IMR-90 (cell line): ENCODE data around the gene STRA8. TPM values are rescaled to one million over a fixed set of nuclear protein-coding genes. Genes with fewer than 3 reads are reported as not detected.

Source experiments
- ATAC-seq: fragments of 200-7000 bp; cut with Tn5 transposase; 2 replicates; pipeline ENCODE4 v1.9.1; 2020; ENCODE audit warnings: low read depth, mild to moderate bottlenecking, moderate library complexity
- BruUV-seq: library from RNA; stranded (reverse); fragments of 400-500 nt; replicated peaks from 2 replicates; lab custom pipeline; 2021; lab: Mats Ljungman, UMichigan
- CTCF ChIA-PET: fragments of 300-600 bp; formaldehyde crosslinking; extraction: SDS; loops from one replicate; lab custom pipeline; 2021; ENCODE audit warnings: antibody characterized with exemption; lab: Yijun Ruan, JAX
- POLR2A ChIA-PET: fragments of 300-600 bp; sonication (Branson Sonifier 250); formaldehyde crosslinking; loops from one replicate; lab custom pipeline; 2022; ENCODE audit warnings: antibody characterized with exemption; ENCODE audit not compliant: unreplicated experiment; lab: Charles Lee
- DNase-seq: peaks from one replicate; pipeline ENCODE4 v3.0.0; 2013
- H2AFZ ChIP-seq: replicated peaks from 2 replicates; pipeline ENCODE3; 2013; ENCODE audit warnings: low read length, mild to moderate bottlenecking; ENCODE audit not compliant: poor library complexity
- H2AK5ac ChIP-seq: 2 replicates; pipeline ENCODE4 v1.6.1; 2013; ENCODE audit warnings: low read depth, low read length, inconsistent platforms
- H2AK9ac ChIP-seq: replicated peaks from 2 replicates; pipeline ENCODE3; 2013; ENCODE audit warnings: mild to moderate bottlenecking, low read depth, low read length, moderate library complexity; ENCODE audit not compliant: poor library complexity
- H2BK120ac ChIP-seq: 2 replicates; pipeline ENCODE4 v1.6.1; 2013; ENCODE audit warnings: low read depth, low read length, inconsistent platforms
- H2BK15ac ChIP-seq: 3 replicates; pipeline ENCODE4 v1.6.1; 2013; ENCODE audit warnings: low read depth, low read length, inconsistent platforms
- H2BK20ac ChIP-seq: 2 replicates; pipeline ENCODE4 v1.6.1; 2013; ENCODE audit warnings: low read depth, mild to moderate bottlenecking, inconsistent platforms, low read length, moderate library complexity
- H2BK5ac ChIP-seq: 2 replicates; pipeline ENCODE4 v1.6.1; 2013; ENCODE audit warnings: mild to moderate bottlenecking, low read depth, low read length, inconsistent platforms; ENCODE audit not compliant: poor library complexity, severe bottlenecking
- H3K14ac ChIP-seq: replicated peaks from 2 replicates; pipeline ENCODE4 v1.6.1; 2013; ENCODE audit warnings: low read depth, low read length, inconsistent platforms
- H3K18ac ChIP-seq: 2 replicates; pipeline ENCODE4 v1.6.1; 2013; ENCODE audit warnings: low read depth, low read length, control low read depth
- H3K23ac ChIP-seq: 2 replicates; pipeline ENCODE4 v1.6.1; 2013; ENCODE audit warnings: low read depth, low read length, inconsistent platforms
- H3K27ac ChIP-seq: 2 replicates; pipeline ENCODE4 v1.5.1; 2013; ENCODE audit warnings: mild to moderate bottlenecking, control low read depth, low read length; ENCODE audit not compliant: insufficient read depth
- H3K27me3 ChIP-seq: 2 replicates; pipeline ENCODE4 v1.6.1; 2013; ENCODE audit warnings: low read length; ENCODE audit not compliant: control insufficient read depth, insufficient read depth
- H3K36me3 ChIP-seq: 2 replicates; pipeline ENCODE4 v1.6.1; 2013; ENCODE audit warnings: low read length, mixed read lengths; ENCODE audit not compliant: control insufficient read depth, insufficient read depth
- H3K4ac ChIP-seq: 2 replicates; pipeline ENCODE4 v1.6.1; 2013; ENCODE audit warnings: low read depth, low read length, inconsistent platforms
- H3K4me1 ChIP-seq: 2 replicates; pipeline ENCODE4 v1.6.1; 2013; ENCODE audit warnings: low read length, mixed read lengths; ENCODE audit not compliant: control insufficient read depth, insufficient read depth
- H3K4me2 ChIP-seq: 2 replicates; pipeline ENCODE4 v1.6.1; 2013; ENCODE audit warnings: low read depth, mild to moderate bottlenecking, control low read depth, low read length, moderate library complexity
- H3K4me3 ChIP-seq: 2 replicates; pipeline ENCODE4 v1.5.1; 2013; ENCODE audit warnings: low read depth, mild to moderate bottlenecking, control low read depth, low read length, moderate library complexity; ENCODE audit not compliant: insufficient read depth
- H3K56ac ChIP-seq: 2 replicates; pipeline ENCODE4 v1.6.1; 2013; ENCODE audit warnings: low read length, inconsistent platforms; ENCODE audit not compliant: insufficient read depth; ENCODE audit errors: extremely low read depth
- H3K79me1 ChIP-seq, 2 experiments: 2 replicates each; pipeline ENCODE4 v1.6.1; 2013; ENCODE audit warnings: low read length in 2 of 2, inconsistent platforms in 1 of 2, low read depth in 1 of 2
- H3K9ac ChIP-seq: 2 replicates; pipeline ENCODE4 v1.6.1; 2013; ENCODE audit warnings: low read depth, low read length, control low read depth
- H3K9me1 ChIP-seq: 2 replicates; pipeline ENCODE4 v1.6.1; 2013; ENCODE audit warnings: low read length, inconsistent platforms; ENCODE audit not compliant: insufficient read depth
- H3K9me3 ChIP-seq: 2 replicates; pipeline ENCODE4 v1.6.1; 2013; ENCODE audit warnings: low read length; ENCODE audit not compliant: control insufficient read depth, insufficient read depth
- H4K20me1 ChIP-seq: 2 replicates; pipeline ENCODE4 v1.6.1; 2013; ENCODE audit warnings: low read length, inconsistent platforms; ENCODE audit not compliant: insufficient read depth
- H4K5ac ChIP-seq: 2 replicates; pipeline ENCODE4 v1.6.1; 2013; ENCODE audit warnings: mild to moderate bottlenecking, low read depth, low read length, control low read depth
- H4K8ac ChIP-seq, 2 experiments: 2 replicates each; pipeline ENCODE4 v1.6.1; 2013; ENCODE audit warnings: low read depth in 2 of 2, low read length in 2 of 2, control low read depth in 1 of 2, inconsistent platforms in 1 of 2
- H4K91ac ChIP-seq: 2 replicates; pipeline ENCODE4 v1.6.1; 2013; ENCODE audit warnings: low read depth, low read length, inconsistent platforms; ENCODE audit not compliant: insufficient read depth
- BHLHE40 ChIP-seq: fragments of 150-350 bp; IDR thresholded peaks from 2 replicates; pipeline ENCODE4 v1.6.1; 2016; ENCODE audit warnings: mild to moderate bottlenecking, low read depth, low read length
- CEBPB ChIP-seq: IDR thresholded peaks from 2 replicates; pipeline ENCODE4 v1.6.1; 2012; ENCODE audit warnings: low read depth, low read length, improper control_type of control experiment
- CHD1 ChIP-seq: IDR thresholded peaks from 2 replicates; pipeline ENCODE4 v1.6.1; 2012; ENCODE audit warnings: low read depth, low read length, improper control_type of control experiment
- ELK1 ChIP-seq: fragments of 150-350 bp; IDR thresholded peaks from 2 replicates; pipeline ENCODE4 v1.6.1; 2016; ENCODE audit warnings: low read depth, mild to moderate bottlenecking, low read length, moderate library complexity, borderline replicate concordance
- FOS ChIP-seq: fragments of 150-350 bp; IDR thresholded peaks from 2 replicates; pipeline ENCODE4 v1.6.1; 2016; ENCODE audit warnings: low read depth, low read length
- MAFK ChIP-seq: IDR thresholded peaks from 2 replicates; pipeline ENCODE4 v1.6.1; 2012; ENCODE audit warnings: low read depth, low read length, improper control_type of control experiment
- MAZ ChIP-seq: IDR thresholded peaks from 2 replicates; pipeline ENCODE4 v1.6.1; 2012; ENCODE audit warnings: low read depth, mild to moderate bottlenecking, low read length, improper control_type of control experiment, moderate library complexity, borderline replicate concordance
- MXI1 ChIP-seq: IDR thresholded peaks from 2 replicates; pipeline ENCODE4 v1.6.1; 2012; ENCODE audit warnings: low read depth, mild to moderate bottlenecking, low read length, moderate library complexity, borderline replicate concordance
- NFE2L2 ChIP-seq: fragments of 150-350 bp; IDR thresholded peaks from 2 replicates; pipeline ENCODE4 v1.6.1; 2016; ENCODE audit warnings: low read depth, mild to moderate bottlenecking, low read length
- POLR2A ChIP-seq: IDR thresholded peaks from 2 replicates; pipeline ENCODE4 v1.6.1; 2012; ENCODE audit warnings: mild to moderate bottlenecking, low read depth, low read length
- RAD21 ChIP-seq: IDR thresholded peaks from 2 replicates; pipeline ENCODE4 v1.6.1; 2012; ENCODE audit warnings: low read length, improper control_type of control experiment
- RCOR1 ChIP-seq: IDR thresholded peaks from 2 replicates; pipeline ENCODE4 v1.6.1; 2012; ENCODE audit warnings: mild to moderate bottlenecking, low read length, improper control_type of control experiment; ENCODE audit not compliant: insufficient replicate concordance
- RFX5 ChIP-seq: IDR thresholded peaks from 2 replicates; pipeline ENCODE4 v1.8.0; 2012; ENCODE audit warnings: low read depth, mild to moderate bottlenecking, low read length, moderate library complexity
- SMC3 ChIP-seq: fragments of 150-350 bp; IDR thresholded peaks from 2 replicates; pipeline ENCODE4 v1.6.1; 2016; ENCODE audit warnings: low read depth, mild to moderate bottlenecking, antibody characterized with exemption, low read length, moderate library complexity
- USF2 ChIP-seq: fragments of 150-350 bp; IDR thresholded peaks from 2 replicates; pipeline ENCODE4 v1.6.1; 2017; ENCODE audit warnings: mild to moderate bottlenecking, antibody characterized with exemption, low read length, low read depth
- WGBS, 2 experiments: methylation state at CpG; one replicate each; pipeline versions ENCODE4 v1.1.5 to v1.1.7; 2013; ENCODE audit warnings: missing lambda C conversion rate in 2 of 2; ENCODE audit not compliant: insufficient read length in 1 of 2; ENCODE audit errors: extremely low coverage in 2 of 2; 5-methylcytosine and 5-hydroxymethylcytosine counted together
- dilution Hi-C: fragments of 300-500 bp; cut with HindIII; formaldehyde crosslinking; loops from one replicate; pipeline ENCODE4 v1.14.3; 2018; ENCODE audit warnings: low sequenced_read_pairs; ENCODE audit not compliant: unreplicated experiment
- in situ Hi-C: fragments of 300-500 bp; cut with MboI; formaldehyde crosslinking; loops from 3 replicates; pipeline ENCODE4 v1.14.3; 2019; ENCODE audit warnings: low sequenced_read_pairs, inconsistent platforms, mixed read lengths
- intact Hi-C: fragments of 100-400 bp; cut with micrococcal nuclease; formaldehyde crosslinking; loops from 2 replicates; pipeline ENCODE4 v1.10.0; 2022
- polyA plus RNA-seq, 3 experiments: library from polyadenylated mRNA; depleted of rRNA; stranded (reverse); fragments of >200 nt; gene quantifications; 2 replicates each; pipeline ENCODE4 v1.2.3, GENCODE V29; 2012; ENCODE audit warnings: low replicate concordance in 1 of 3
- total RNA-seq: library from RNA; depleted of rRNA; stranded (reverse); fragments of >200 nt; gene quantifications from 2 replicates; pipeline ENCODE4 v1.2.3, GENCODE V29; 2012

The STRA8 gene
- total and polyA plus RNA-seq, 2 of the 4 experiments (the other 2 are of a cell fraction): not detected

GRCh38 chr7:135186261-135186540, 47.4 kb upstream of the STRA8 start:
- H3K4me2 ChIP-seq: no peak overlapping the region
- in situ Hi-C loops (no loop called here), intact Hi-C loops (no loop called here), dilution Hi-C loops (no loop called here)
- no peak for DNase-seq
- no peak overlapping the region for H2BK20ac ChIP-seq
- H3K4ac ChIP-seq: no peak overlapping the region
- POLR2A ChIA-PET: no interaction called here
- no peak for ATAC-seq
- no peak overlapping the region for H3K18ac ChIP-seq
- TF ChIP-seq MAZ: no peak
- TF ChIP-seq FOS: no peak
- TF ChIP-seq NFE2L2: no peak
- no peak for TF ChIP-seq SMC3
- TF ChIP-seq MAFK: no peak
- no peak for TF ChIP-seq BHLHE40
- TF ChIP-seq CHD1: no peak
- TF ChIP-seq RFX5: no peak
- no peak for TF ChIP-seq MXI1
- no peak for TF ChIP-seq USF2
- no peak for TF ChIP-seq CEBPB
- TF ChIP-seq POLR2A: no peak
- no peak for TF ChIP-seq RCOR1
- no peak for TF ChIP-seq RAD21
- no peak for TF ChIP-seq ELK1
- CTCF ChIA-PET: no interaction called here
- no peak overlapping the region for H2AK5ac ChIP-seq
- H3K4me1 ChIP-seq: no peaks in the 10 kb centered on the region
- no peaks in the 10 kb centered on the region for H4K20me1 ChIP-seq
- peak overlapping the region; percentile 31 for H2AK9ac ChIP-seq
- 100% methylated on average over 1 of the region's 3 CpGs; no CpG with 5 or more reads in 1 of the 2 experiments for WGBS, 2 experiments
- H3K27me3 ChIP-seq: no peaks in the 10 kb centered on the region
- peaks cover 26% of the 10 kb centered on the region for H3K9me3 ChIP-seq
- BruUV-seq: no TSS peak
- no peak overlapping the region for H2BK15ac ChIP-seq
- H3K56ac ChIP-seq: no peak overlapping the region
- H4K5ac ChIP-seq: no peak overlapping the region
- no peak overlapping the region for H3K27ac ChIP-seq
- no peak overlapping the region for H2BK5ac ChIP-seq
- H3K23ac ChIP-seq: no peak overlapping the region
- H3K79me1 ChIP-seq: no peaks in the 10 kb centered on the region
- no peak overlapping the region for H4K91ac ChIP-seq
- no peak overlapping the region for H2BK120ac ChIP-seq
- H3K9me1 ChIP-seq: peaks cover 2% of the 10 kb centered on the region; the same call in 1 of the 2 replicates
- H4K8ac ChIP-seq: no peak overlapping the region
- H3K4me3 ChIP-seq: no peak overlapping the region
- H3K14ac ChIP-seq: no peak overlapping the region
- no peak overlapping the region for H3K9ac ChIP-seq
- H3K36me3 ChIP-seq: peaks cover 53% of the 10 kb centered on the region
- H2AFZ ChIP-seq: no peak overlapping the region
